Fibroblast of the aortic adventitia (primary cell): ENCODE results near the gene UBE2I. TPM values are rescaled to one million over a fixed set of nuclear protein-coding genes. Genes with fewer than 3 reads are reported as not detected.

Experiments
- DNase-seq: peaks from one replicate; pipeline ENCODE4 v3.0.0-alpha.2; 2010; ENCODE audit warnings: low read depth
- H3K4me3 ChIP-seq: 2 replicates; pipeline ENCODE4 v1.5.1; 2011; ENCODE audit warnings: low read depth, mild to moderate bottlenecking, control low read depth, low read length, moderate library complexity
- total RNA-seq: library from RNA; depleted of rRNA; stranded (reverse); fragments of >200 nt; gene quantifications from 2 replicates; pipeline ENCODE4 v1.2.3, GENCODE V29; 2012; ENCODE audit warnings: low replicate concordance
- TF ChIP-seq, protein P1 (sequence below): IDR thresholded peaks from 2 replicates; pipeline ENCODE4 v1.5.1; 2011; ENCODE audit warnings: mild to moderate bottlenecking, low read length, control low read depth, inconsistent platforms; ENCODE audit not compliant: insufficient read depth

The UBE2I gene
- total RNA-seq, 1 donor, result 70.3 TPM

DNA sequence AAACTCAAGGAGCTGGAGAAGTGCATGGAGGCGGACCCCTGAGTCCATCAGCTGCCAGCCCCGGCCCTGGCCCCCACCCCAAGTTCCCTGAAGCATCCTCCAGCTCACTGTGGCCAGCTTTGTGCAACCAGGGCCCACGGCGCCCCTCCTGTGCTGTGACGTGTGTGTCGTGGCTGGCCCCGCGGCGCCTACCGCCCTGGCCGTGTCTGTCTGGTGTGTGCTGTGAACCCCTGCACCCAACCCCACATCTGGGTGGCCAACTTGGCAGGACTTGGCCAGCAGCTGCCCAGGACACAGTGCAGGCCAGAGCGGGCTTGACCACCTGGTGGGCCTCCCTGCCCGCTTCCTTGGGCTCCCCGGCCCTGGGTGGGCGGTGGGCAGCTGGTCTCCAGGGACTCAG, 39.0 kb downstream of the UBE2I start:
- no peak overlapping the region for H3K4me3 ChIP-seq
- no peak for DNase-seq
- TF ChIP-seq, protein P1, sequence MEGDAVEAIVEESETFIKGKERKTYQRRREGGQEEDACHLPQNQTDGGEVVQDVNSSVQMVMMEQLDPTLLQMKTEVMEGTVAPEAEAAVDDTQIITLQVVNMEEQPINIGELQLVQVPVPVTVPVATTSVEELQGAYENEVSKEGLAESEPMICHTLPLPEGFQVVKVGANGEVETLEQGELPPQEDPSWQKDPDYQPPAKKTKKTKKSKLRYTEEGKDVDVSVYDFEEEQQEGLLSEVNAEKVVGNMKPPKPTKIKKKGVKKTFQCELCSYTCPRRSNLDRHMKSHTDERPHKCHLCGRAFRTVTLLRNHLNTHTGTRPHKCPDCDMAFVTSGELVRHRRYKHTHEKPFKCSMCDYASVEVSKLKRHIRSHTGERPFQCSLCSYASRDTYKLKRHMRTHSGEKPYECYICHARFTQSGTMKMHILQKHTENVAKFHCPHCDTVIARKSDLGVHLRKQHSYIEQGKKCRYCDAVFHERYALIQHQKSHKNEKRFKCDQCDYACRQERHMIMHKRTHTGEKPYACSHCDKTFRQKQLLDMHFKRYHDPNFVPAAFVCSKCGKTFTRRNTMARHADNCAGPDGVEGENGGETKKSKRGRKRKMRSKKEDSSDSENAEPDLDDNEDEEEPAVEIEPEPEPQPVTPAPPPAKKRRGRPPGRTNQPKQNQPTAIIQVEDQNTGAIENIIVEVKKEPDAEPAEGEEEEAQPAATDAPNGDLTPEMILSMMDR, result no peak

DNA sequence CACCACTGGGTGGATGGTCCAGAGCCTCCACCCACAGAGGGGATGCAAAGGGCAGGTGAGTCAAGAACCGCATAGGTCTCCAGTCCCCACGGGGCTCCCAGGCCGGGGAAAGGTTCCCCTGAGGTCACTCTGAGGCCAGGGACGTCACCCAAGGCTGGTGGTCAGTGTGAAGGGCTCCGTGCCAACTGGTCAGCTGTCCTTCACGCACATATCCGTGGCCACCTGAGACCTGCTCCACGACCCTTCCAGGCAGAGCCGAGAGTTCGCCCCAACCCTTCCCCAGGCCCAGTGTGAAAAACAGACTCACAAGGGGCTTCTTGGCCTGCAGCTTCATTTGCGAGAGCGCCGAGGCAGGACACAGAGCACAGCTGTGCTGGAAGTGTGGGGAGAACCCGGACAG, 39.5 kb downstream of the UBE2I start:
- TF ChIP-seq, protein P1, result no peak
- DNase-seq, result no peak
- no peak overlapping the region for H3K4me3 ChIP-seq

DNA sequence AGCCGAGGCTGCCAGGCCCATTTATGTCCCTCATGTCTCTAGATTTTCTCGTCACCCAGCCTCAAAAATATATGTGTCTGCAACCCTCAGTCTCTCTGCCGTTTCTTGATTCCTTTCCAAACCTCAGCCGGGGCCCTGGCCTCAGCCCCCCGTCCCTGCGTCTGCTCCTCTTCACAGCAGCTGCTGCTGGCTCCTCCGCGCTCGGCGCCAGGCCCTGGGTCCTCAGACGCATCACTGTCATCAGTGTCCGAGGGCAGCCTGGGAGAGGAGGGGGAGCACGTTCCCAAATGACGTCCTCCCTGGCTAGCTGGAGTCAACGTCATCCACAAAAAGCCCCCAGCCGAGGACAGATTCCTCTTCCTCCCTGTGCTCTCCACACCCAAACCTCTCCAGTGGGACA, 39.9 kb downstream of the UBE2I start:
- no peak for DNase-seq
- TF ChIP-seq, protein P1, result no peak
- no peak overlapping the region for H3K4me3 ChIP-seq

DNA sequence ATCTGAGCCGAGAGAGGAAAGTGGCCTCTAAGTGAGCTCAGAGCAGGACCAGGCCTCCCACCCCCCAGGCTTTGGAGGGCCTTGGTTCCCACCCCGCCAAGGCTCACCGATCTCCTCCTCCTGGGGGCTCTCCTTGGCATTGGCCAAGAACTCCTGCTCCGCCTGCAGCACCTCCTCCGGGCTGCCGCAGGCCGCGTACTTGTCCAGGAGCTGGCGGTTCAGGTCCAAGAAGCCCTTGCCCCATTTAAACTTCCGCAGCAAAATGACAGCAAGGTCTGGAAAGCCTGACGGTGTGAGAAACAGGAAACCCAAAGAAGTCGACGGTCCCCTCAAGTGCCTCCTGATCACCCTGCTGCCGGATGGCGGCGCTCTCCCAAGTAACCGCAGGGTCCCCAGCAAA, 40.5 kb downstream of the UBE2I start:
- DNase-seq, result no peak
- no peak overlapping the region for H3K4me3 ChIP-seq
- TF ChIP-seq, protein P1, result no peak

DNA sequence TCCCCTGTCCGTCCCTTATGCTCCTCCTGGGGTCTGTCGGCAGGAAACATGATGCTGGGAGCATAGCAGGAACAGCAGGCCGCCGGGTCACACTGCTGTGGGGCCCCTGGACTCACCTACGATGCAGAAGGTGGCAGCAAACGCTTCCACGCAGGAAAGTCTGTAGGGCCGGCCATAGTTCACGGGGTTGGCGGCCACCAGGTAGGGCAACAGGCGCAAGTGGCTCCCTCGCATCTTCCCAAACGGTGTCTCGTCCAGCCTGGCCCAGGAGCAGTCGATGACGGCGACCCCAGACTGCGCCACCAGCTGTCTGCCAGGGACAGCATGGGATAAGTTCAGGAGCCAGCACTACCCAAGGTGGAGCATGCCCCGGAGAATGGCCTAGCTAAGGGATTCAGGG, 41.3 kb downstream of the UBE2I start:
- H3K4me3 ChIP-seq, result peak overlapping the region; percentile 95
- no peak for DNase-seq
- TF ChIP-seq, protein P1, result no peak

DNA sequence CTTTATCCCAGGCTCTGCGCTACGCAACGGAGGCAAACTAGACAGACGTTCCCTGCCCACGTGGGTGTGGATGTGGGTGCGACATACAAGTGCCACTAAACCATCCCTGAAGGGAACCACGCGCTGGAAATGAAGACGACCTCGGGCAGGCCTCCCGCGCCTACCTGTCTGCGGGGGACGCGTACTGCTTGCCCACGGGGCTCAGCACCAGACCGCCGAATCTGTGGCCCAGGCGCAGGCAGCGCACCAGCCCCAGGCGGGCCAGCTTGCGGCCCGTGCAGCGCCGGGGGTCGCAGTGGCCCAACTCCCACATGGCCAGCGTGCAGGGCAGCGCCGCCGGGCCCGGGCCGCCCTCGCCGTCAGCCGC, 41.8 kb downstream of the UBE2I start:
- TF ChIP-seq, protein P1, result no peak
- peak overlapping the region; percentile 95 for H3K4me3 ChIP-seq
- DNase-seq, result no peak

DNA sequence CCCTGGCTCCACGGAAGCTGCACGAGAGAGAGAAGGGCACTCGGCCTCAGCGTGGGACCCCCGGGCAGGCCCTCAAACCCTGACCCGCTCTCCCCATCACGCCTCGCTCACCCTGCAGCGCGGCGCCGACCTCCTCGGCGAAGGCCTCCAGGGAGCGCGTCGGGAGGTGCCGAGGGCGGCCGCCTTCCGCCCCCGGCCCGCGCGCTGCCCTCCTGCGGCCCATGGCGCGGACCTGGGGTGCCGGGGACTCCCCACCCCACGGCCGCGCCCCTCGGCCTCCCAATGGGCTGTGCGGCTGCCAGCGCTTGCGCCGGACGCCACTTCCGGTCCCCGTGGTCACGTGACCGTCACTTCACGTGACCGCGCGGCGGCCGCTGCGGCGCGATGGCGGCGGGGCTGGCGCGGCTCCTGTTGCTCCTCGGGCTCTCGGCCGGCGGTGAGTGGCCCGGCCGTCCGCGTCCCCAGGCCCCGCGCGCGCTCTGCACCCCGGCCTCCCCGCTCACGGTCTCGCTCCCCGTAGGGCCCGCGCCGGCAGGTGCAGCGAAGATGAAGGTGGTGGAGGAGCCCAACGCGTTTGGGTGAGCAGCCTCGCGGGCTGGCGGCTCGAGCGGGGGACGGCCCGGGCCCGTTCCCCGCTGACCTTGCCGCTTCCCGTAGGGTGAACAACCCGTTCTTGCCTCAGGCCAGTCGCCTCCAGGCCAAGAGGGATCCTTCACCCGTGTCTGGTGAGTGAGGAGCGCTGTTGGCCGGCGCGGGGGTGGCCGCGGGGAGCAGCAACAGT, 42.3 kb downstream of the UBE2I start, which contains the start of the genes GNPTG and TSR3:
TSS of gene GNPTG (plus strand) at position 350 of the 781 bp plus-strand sequence. CDS start at position 385, 35 bp downstream.
TSS of gene TSR3 (minus strand) at position 297 of the 781 bp plus-strand sequence. CDS start at position 223, 74 bp downstream.
- DNase-seq, result peak; percentile 81
- peak within 1 kb of the TSS; percentile 95 for H3K4me3 ChIP-seq
- TF ChIP-seq, protein P1, result no peak
